NCI-H1092 treated with DMSO at 0.1 percent for 48 hours (cell line): ENCODE measurements around the gene DRD4.
A peak's percentile ranks its signal among the peaks of the same experiment; 100 is the strongest.

Source experiments
- DNase-seq: peaks from one replicate; lab custom pipeline; 2025; lab: John Stamatoyannopoulos, UW

Gene DRD4

DNA sequence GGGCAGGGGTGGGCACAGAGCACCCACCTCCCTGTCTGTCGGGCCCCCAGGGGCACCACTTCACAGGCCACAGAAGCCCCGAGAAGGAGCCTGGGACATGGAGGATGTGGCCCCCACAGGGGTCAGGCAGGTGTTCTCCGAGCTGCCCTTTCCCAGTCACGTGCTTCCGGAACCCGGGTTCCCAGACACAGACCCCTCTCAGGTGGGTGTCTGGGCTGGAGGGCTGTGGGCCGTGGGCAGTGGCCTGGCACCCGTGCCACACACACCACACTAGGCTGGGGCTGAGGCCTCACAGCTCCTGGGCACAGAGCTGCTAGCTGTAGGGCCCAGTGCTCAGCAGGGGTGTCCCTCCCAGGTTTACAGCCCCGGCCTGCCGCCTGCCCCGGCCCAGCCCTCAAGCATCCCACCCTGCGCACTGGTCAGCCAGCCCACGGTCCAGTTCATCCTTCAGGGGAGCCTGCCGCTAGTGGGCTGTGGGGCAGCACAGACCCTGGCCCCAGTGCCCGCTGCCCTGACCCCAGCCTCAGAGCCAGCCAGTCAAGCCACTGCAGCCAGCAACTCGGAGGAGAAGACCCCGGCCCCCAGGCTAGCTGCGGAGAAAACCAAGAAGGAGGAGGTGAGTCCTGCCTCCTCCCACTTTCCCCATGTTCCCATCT lies 26.8 kb upstream of the DRD4 start:
- no peak for DNase-seq

- DNase-seq = no peak
Observed at GRCh38 chr11:611001-611996, 25.8 kb upstream of the DRD4 start.

DNA sequence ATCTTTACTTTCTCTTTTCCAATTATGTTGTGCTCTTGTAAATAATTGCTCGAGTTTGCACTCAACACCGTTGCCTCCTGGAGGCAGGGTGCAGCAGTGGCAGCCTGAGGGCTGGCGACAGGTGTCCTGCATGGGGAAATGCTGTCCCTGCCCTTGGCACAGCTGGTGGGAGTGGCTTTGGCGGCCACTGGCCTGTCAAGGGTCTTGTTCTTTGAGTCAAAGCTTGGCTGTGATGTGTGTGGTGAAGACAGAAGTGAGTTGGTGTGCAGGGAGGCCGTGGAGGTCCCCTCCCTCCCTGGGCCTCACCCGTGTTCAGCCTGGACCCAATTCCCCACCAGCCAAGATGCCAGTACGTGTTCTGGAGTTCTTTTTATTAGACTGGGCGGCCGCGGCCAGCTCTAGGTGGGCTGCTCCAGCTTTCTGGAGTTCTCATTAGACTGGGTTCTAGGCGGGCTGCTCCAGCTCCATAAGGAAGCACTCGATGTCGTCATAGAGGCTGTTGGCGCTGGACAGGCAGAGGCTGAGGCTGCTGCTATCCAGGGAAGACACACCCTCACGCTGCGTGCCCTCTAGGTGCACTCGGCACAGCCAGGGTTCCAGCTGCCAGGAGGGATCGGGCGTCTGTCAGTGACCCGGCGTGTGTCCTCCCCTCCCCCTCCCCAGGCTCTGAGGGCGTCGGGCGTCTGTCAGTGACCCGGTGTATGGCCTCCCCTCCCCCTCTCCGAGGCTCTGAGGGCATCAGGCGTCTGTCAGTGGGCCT lies 24.7 kb upstream of the DRD4 start:
- no peak for DNase-seq

GRCh38 chr11:612961-613300 lies 24.1 kb upstream of the DRD4 start:
- DNase-seq = no peak

GRCh38 chr11:613369-613968 lies 23.6 kb upstream of the DRD4 start:
- DNase-seq = no peak

DNA sequence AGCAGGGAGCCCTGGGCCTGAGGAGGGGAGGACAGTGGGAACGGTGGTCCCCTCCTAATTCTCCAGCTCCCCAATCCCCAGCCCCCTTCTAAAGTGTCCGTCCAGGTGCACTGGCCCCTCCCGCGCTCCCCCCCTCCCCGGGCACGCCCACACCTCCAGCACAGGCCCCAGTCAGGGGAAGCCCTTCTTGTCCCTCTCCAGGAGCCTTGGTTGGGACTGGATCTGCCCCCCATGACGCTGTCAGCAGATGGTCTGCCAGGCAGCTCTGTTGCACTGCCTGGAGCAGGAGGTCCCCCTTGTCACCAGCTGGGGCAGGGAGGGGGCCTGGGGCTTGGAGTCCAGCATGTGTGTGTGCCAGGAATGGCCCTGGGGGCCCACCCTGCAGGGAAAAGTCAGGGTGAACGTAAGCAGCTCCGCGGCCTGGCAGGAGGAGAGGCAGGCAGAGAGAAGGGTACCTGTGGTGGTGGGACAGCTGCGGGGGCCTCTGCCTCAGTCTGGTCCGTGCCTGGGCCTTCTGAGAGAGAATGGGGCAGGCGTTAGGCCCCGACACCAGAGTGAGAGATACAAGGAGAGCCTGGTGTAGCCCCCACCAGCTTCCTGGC lies 22.9 kb upstream of the DRD4 start:
- DNase-seq = no peak

DNA sequence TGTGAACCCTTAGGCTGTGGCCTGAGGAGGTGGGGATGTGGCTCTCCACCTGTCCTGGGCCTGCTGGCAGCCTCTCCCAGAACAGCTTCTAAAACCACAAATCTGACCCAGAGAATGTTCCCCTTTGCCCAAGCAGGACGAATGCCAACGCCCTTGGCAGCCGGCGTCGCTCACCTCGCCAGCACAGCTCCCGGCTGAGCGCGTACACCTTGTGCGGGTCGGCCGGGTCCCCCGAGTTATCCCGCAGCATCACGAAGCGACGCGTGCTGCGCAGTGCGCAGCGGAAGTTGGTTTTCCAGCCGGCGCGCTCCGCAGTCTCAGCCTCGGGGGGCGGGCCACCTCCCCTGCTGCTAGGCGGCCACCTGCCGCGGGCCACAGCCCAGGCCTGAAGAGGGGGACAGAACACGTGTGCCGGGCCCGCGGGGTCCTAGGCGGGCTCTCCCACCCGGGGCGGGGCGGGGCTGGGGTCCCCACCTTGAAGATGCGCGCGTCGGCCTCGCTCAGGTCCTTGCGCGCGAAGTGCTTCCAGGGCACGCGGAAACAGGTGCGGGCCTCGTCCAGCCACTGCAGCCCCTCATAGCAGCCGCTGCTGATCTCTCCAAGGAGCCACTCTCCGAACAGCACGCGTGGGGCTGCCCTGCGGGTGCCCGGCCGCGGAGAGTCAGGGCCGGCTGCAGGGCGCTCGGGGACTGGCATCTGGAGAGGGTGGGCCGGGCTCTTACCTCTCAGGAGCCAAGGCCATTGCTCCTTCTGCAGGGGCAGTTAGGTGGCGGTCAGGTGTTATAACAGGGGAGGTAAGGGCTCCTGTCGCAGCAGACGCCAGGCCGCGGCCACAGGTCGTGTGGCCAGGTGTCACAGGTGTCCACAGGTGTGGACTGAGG lies 22.2 kb upstream of the DRD4 start:
- no peak for DNase-seq

- DNase-seq = peak; percentile 74
Observed at GRCh38 chr11:615504-616319, 21.4 kb upstream of the DRD4 start, which contains the start of gene IRF7. TSS of gene IRF7 (minus strand) at chr11:615950. CDS start at chr11:615364, 586 bp downstream.

- no peak for DNase-seq
Observed at GRCh38 chr11:616320-617198, 20.5 kb upstream of the DRD4 start.

DNA sequence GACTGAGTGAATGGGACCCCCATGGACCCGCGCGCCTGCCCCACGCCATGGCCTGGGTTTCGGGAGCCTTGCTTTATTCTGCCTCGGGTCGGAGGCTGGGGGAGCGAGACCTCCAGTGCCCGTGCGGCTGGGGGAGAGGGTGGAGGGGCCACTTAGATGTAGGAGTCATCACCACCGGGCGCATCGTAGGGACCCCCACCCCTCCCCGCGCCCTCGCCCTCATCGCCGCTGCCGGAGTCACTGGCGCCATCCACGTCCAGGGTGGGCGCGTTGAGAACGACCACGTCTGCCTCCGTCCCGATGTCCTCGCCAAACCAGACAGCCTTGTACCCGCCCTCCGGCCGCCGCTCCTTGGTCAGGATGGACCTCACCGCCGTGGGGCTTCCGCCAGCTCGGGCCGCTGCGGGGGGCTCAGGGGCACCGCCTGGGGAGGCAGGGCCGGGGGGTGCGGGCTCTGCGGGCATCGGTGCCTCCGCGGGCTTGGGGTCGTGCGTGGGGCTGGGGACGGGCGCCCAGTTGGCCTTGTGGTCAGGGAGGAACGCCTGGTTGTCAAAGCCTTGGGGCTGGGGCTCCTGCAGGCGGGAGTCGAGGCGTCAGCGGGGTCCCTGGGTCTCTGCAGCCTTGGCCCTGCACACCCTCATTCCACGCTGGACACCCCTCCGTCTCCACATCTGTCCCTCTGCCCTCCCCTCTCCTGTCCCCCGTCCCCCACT lies 19.7 kb upstream of the DRD4 start:
- no peak for DNase-seq

DNA sequence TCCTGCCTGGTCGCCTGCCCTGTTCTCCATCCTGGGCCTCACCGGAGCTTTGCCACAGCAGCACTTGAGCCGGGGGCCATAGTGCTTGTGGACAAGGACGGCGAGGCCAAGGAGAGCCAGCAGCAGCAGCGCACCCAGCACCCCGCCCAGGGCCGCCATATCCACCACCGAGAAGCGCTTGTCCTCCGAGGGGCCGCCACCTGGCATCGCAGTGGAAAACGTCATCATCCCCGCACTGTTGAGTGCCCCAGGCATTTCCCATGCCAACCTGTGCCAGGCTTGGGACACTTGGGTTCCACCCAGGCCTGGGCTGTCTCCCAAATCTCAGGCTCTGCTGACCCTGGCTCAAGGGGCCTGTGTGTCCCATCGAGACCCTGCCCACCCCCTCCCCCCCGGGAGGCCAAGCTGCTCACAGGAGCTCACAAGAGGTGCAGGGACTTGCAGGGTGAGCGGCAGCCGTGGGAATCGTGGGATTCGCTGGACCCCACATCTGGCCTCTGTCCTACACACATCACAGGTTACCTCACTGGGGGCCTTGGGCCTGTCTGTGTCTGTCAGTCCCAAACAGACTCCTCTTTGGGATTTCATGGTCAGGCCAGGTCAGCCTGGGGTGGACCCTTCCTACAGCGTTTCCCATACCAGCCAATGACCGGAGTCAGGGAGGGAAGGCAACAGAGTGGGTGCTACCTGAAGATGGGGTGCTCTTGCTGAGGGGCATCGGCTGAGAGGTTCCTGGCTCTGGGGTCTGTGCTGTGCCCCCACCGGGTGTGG lies 19.0 kb upstream of the DRD4 start:
- no peak for DNase-seq

GRCh38 chr11:618856-619627 lies 18.0 kb upstream of the DRD4 start:
- no peak for DNase-seq

GRCh38 chr11:619628-620050 lies 17.4 kb upstream of the DRD4 start:
- no peak for DNase-seq

DNA sequence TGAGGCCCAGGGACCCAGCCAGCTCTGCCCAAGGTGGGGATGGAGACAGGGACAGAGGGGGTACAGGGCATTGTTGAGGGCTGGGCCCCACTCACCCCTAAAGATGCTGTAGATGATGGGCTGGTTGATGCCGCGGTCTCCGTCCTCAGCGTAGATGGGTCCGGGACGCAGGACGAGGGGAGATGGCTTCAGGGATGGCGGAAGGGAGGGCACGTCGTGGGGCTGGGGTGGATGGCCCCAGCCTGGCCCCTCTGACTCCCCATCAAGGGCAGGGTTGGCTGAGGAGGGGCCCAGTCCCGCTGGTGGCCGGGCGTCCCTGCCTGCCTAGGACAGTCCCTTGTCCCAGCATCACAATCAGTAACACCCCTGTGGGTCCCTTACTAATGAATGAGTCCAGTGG lies 16.9 kb upstream of the DRD4 start:
- no peak for DNase-seq

- DNase-seq = no peak
Observed at GRCh38 chr11:620935-621814, 15.9 kb upstream of the DRD4 start.

- DNase-seq = no peak
Observed at GRCh38 chr11:621838-622237, 15.2 kb upstream of the DRD4 start.
